ENCODE results near the gene TAF1B.

Gene TAF1B

GRCh38 chr2:9970200-9971044 is 127.1 kb downstream of the TAF1B start:
- DNase-seq: no peak

DNA sequence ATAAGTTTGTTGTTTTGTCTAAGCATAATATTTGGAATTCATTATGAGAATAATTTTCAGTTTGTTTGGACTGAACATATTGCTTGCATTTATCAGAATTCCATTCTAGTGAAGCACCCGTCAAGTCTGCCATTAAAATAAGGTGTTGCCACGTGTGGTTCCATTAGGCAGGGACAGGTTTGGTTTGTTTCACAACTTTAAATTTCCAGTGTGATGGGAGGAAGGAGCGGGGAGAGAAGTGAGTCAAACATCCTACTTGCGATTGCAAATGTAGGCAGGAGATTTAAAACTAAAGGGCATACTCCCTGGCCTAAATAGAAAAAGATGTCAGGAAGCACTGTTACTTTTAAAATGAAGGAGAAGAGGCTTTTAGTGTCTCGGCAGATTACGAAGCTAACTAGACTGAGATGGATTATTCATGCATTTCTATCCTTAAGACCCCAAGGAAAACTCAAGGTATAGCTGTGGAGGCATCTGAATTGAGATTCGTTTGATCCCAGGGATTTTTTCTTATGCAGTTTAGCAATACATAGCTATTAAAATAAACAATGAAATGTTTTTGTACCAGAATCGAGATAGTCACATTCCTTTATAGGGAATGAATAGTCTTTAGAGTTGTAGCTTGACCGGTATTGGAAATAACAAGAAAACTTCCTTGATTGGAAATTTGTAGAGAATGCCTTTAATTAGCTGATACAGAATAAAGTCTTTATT is 128.0 kb downstream of the TAF1B start:
- DNase-seq: no peak

DNA sequence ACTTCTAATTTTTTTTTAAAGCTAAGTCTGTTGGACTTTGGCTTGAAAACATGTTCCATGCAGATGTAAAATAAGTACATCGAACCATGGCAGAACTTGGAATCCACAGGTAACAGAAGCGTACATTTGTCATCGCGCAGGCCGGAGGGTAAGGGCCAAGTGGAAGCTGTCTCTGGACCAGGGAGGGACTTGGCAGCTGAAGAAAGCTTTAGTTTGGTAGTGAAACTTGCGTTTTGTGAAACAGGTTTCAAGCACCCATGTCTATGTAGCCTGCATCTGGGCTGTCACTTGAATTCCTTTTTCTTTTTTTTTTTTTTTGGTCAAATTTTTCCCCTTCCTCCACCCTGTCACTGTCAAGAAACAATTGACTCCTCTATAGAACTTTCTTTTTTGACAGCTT is 128.6 kb downstream of the TAF1B start:
- DNase-seq: no peak

GRCh38 chr2:9972621-9973479 is 129.6 kb downstream of the TAF1B start:
- no peak for DNase-seq

GRCh38 chr2:9973690-9974089 is 130.4 kb downstream of the TAF1B start:
- DNase-seq: no peak

DNA sequence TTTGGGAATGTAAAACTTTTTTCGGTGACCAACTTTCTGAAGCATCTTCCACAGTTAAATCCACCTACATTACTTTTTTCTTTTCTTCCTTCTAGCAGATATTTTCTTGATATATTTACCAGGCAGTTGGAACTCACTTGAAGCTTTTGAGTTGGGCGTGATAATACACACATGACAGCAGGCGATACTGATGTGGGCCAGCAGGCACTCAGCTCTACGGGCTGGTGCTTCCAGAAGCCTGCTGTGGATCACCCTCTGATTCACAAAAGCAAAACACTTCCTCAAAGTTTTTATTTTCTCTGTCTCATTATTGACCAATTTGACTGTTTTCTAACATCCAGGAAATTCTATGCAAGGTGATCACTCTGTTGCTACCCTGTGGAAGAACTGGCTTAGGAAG is 131.1 kb downstream of the TAF1B start:
- DNase-seq: no peak

- DNase-seq: peak; percentile 17
Measured at GRCh38 chr2:9975328-9975727, 132.1 kb downstream of the TAF1B start.

DNA sequence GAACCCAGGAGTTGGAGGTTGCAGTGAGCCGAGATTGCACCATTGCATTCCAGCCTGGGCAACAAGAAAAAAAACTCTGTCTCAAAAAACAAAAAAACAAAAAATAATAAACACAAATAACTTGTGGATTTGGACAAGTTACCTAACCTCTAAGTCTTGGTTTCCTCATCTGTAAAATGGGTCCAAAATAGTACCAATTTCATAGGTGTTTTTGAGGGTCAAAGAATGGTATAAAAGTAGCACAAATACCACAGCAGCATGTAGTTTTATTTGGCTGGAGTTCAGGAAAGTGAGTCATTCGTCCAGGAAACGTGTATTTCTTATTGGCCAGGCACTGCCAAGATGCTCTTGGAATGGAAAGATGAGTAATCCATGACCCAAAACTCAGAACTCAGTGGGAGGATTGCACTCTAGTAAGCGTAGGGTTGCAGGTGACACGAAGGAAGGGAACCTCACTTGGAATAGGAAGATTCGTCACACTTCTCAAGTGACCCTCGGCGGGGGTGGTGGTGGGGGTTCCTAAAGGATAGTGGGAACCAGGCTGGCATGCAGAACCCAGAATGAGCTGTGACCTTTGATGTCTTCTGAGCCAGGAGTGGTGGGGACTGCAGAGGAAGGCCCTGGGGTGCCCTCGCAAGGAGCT is 132.7 kb downstream of the TAF1B start:
- DNase-seq: no peak

GRCh38 chr2:9979977-9980376 is 136.7 kb downstream of the TAF1B start:
- no peak for DNase-seq

- DNase-seq: no peak
Measured at GRCh38 chr2:9980520-9980919, 137.2 kb downstream of the TAF1B start.

GRCh38 chr2:9981655-9982054 is 138.4 kb downstream of the TAF1B start:
- no peak for DNase-seq

- DNase-seq: no peak
Measured at GRCh38 chr2:9982248-9982647, 139.0 kb downstream of the TAF1B start.

DNA sequence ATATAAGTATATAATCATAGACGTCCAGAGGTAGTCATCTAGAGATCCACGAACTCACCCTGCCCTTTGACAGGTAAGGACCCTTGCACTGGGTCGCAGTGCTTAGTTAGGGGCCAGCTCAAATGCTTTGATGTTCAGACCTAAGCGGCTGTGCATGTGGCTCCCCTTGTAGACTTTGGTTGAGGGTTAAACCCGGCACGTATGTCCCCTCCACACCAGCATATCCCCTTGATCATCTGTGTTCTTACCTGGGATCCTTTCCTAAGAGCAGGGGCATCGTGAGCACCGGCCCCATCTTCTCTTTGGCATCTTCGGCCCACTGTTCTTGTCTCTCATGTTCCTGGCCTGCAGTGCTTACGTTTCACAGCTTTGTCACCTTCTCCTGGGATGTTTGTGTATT is 139.6 kb downstream of the TAF1B start:
- no peak for DNase-seq

DNA sequence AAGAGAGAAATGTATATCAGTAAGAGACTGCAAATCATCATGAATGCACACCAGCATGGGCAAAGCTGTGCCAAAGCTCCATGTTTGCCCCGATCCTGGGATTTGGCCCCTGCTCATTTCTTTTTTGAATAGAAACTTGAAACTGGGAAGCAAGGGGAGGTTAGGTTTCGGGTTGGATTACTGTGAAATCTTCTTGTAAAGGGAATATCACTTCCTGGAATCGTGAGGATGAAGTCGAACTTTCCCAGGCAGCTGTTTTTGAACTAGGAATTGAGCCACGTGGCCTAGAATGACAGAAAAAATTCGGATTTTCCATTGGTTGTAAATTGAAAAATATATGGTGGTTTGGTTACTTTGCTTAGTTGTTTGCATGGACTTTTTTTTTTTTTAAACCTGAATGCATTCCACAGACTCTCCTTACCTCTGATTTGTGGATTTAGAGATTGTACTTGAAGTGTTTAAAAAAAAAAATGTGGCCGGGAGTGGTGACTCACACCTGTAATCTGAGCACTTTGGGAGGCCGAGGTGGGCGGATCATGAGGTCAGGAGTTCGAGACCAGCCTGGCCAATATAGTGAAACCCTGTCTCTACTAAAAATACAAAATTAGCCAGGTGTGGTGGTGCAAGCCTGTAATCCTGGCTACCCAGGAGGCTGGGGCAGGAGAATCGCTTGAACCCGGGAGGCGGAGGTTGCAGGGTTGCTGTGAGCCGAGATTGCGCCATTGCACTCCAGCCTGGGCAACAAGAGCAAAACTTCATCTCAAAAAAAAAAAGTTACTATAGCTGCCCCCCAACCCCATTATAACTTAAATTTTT is 140.3 kb downstream of the TAF1B start:
- DNase-seq: no peak

Measured in DMS153 (cell line).